Colonic mucosa (tissue), 4 donors: ENCODE data around the gene TBC1D2. TPM values are rescaled to one million over a fixed set of nuclear protein-coding genes. Genes with fewer than 3 reads are reported as not detected.
"Not testable (repeated sequence)": the region's sequence is repeated elsewhere in the genome, so short reads cannot be mapped to it uniquely, and the experiment has no call there.

Experiments used
- DNase-seq: peaks from one replicate; pipeline ENCODE4 v3.0.0-alpha.2; 2020
- H3K27ac ChIP-seq: fragments of 200-600 bp; one replicate; pipeline ENCODE4 v1.8.0; 2021
- H3K27me3 ChIP-seq: fragments of 200-600 bp; one replicate; pipeline ENCODE4 v1.8.0; 2021
- H3K36me3 ChIP-seq: fragments of 200-600 bp; one replicate; pipeline ENCODE4 v1.8.0; 2021
- H3K4me1 ChIP-seq: fragments of 200-600 bp; one replicate; pipeline ENCODE4 v1.8.0; 2021; ENCODE audit warnings: mild to moderate bottlenecking
- H3K4me3 ChIP-seq: fragments of 200-600 bp; one replicate; pipeline ENCODE4 v1.8.0; 2021
- H3K9ac ChIP-seq, 2 donors: one replicate each; pipeline ENCODE4 v1.7.0; 2013; ENCODE audit warnings: control low read depth in 2 of 2, low read depth in 2 of 2, low read length in 2 of 2
- H3K9me3 ChIP-seq: fragments of 200-600 bp; one replicate; pipeline ENCODE4 v1.8.0; 2021
- intact Hi-C: fragments of 100-400 bp; cut with DNase I; formaldehyde crosslinking; loops from one replicate; pipeline ENCODE4 v1.14.1; 2022
- total RNA-seq, 2 donors: library from RNA; stranded (reverse); fragmentation: NEBNext Ultra II Directional in 1 of 2; extraction: Animal tissue kit (Norgen Biotek cat#: 25700) in 1 of 2; gene quantifications; one replicate each; pipeline ENCODE4 v1.2.1, GENCODE V29; 2021
- TF ChIP-seq, protein P1 (sequence below): fragments of 200-600 bp; IDR thresholded peaks from one replicate; pipeline ENCODE4 v1.8.0; 2022; ENCODE audit warnings: antibody characterized with exemption, mild to moderate bottlenecking
- donor health status: healthy.
- donor health status: DM: no; HTN: no; CAD: no.
- donor health status: DM: no; HTN: no; CAD: no.

TBC1D2 gene
- total RNA-seq, 2 donors from 2014 or later, result 20.1 to 26.9 TPM

- H3K36me3 ChIP-seq, result no peaks in the 10 kb centered on the region
- H3K4me1 ChIP-seq, result peaks cover 3% of the 10 kb centered on the region
- intact Hi-C loops, result no loop called here
- H3K9ac ChIP-seq, result no peak overlapping the region
- TF ChIP-seq, protein P1, sequence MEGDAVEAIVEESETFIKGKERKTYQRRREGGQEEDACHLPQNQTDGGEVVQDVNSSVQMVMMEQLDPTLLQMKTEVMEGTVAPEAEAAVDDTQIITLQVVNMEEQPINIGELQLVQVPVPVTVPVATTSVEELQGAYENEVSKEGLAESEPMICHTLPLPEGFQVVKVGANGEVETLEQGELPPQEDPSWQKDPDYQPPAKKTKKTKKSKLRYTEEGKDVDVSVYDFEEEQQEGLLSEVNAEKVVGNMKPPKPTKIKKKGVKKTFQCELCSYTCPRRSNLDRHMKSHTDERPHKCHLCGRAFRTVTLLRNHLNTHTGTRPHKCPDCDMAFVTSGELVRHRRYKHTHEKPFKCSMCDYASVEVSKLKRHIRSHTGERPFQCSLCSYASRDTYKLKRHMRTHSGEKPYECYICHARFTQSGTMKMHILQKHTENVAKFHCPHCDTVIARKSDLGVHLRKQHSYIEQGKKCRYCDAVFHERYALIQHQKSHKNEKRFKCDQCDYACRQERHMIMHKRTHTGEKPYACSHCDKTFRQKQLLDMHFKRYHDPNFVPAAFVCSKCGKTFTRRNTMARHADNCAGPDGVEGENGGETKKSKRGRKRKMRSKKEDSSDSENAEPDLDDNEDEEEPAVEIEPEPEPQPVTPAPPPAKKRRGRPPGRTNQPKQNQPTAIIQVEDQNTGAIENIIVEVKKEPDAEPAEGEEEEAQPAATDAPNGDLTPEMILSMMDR, result no peak
- no peaks in the 10 kb centered on the region for H3K9me3 ChIP-seq
- no peak overlapping the region for H3K4me3 ChIP-seq
- no peak overlapping the region for H3K27ac ChIP-seq
- H3K27me3 ChIP-seq, result no peaks in the 10 kb centered on the region
- no peak for DNase-seq
Observed at GRCh38 chr9:98180996-98181395, 74.5 kb downstream of the TBC1D2 start.

DNA sequence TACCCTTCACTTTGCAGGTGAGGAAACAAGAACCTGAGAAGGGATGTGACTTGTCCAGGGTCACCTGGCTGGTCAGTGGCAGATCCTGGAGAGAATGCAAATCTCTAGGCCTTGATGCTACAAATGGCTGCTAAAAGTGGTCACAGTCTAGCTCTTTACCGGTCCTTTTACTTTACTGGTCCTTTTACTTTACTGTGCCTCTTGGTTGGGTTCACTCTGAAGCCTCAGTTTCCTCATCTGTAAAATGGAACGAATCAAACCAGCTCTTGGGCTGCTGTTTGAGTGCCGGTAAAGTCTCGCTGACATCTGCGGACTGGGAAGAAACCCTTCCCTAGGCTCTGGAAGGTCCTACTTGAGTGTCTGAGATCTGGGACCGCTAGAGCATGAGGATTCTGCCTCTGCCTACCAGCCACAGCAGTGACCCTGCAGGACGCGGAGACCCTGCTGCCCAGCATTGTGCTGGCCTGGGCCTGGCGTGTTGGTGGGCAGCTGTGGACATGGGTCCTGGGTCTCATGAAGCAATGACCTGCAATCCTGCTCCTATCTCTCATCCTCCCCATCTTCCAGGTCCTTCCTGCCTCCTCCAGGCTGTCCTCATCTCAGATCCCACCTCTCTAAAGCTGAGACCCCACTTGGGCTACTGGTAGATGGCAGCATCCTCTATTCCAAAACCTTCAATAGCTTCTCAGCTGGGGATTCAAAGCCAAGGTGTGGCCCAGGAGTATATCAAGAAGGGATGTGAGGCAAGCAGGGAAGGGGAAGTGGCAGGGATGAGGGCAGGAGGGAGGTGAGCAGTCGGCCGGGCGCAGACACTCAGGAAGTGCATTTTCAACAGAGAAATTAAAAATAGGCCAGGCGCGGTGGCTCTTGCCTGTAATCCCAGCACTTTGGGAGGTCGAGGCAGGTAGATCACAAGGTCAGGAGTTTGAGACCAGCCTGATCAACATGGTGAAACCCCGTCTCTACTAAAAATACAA lies 76.3 kb downstream of the TBC1D2 start:
- no peak for DNase-seq
- no peak overlapping the region for H3K27ac ChIP-seq
- H3K4me1 ChIP-seq, result peaks cover 3% of the 10 kb centered on the region
- no peaks in the 10 kb centered on the region for H3K9me3 ChIP-seq
- intact Hi-C loops, result no loop called here
- H3K4me3 ChIP-seq, result no peak overlapping the region
- TF ChIP-seq, protein P1, result no peak
- no peaks in the 10 kb centered on the region for H3K27me3 ChIP-seq
- H3K9ac ChIP-seq, result no peak overlapping the region
- H3K36me3 ChIP-seq, result no peaks in the 10 kb centered on the region

- intact Hi-C loops, result no loop called here
- Histone ChIP-seq H3K27ac (peak overlapping the region; percentile 2), H3K9me3 (no peaks in the 10 kb centered on the region), H3K36me3 (no peaks in the 10 kb centered on the region), H3K27me3 (no peaks in the 10 kb centered on the region), H3K4me1 (peaks cover 3% of the 10 kb centered on the region), H3K9ac (peak overlapping the region in 1 of 2 donors; percentile 29), H3K4me3 (no peak overlapping the region)
- TF ChIP-seq, protein P1, result no peak
- DNase-seq, result no peak
Observed at GRCh38 chr9:98176391-98177259, 78.8 kb downstream of the TBC1D2 start.

- no peak overlapping the region for H3K4me3 ChIP-seq
- H3K9me3 ChIP-seq, result no peaks in the 10 kb centered on the region
- TF ChIP-seq, protein P1, result no peak
- no peaks in the 10 kb centered on the region for H3K27me3 ChIP-seq
- no peaks in the 10 kb centered on the region for H3K36me3 ChIP-seq
- intact Hi-C loops, result no loop called here
- DNase-seq, result no peak
- no peak overlapping the region for H3K27ac ChIP-seq
- peaks cover 3% of the 10 kb centered on the region for H3K4me1 ChIP-seq
- H3K9ac ChIP-seq, result no peak overlapping the region
Observed at GRCh38 chr9:98175762-98176161, 79.7 kb downstream of the TBC1D2 start.

DNA sequence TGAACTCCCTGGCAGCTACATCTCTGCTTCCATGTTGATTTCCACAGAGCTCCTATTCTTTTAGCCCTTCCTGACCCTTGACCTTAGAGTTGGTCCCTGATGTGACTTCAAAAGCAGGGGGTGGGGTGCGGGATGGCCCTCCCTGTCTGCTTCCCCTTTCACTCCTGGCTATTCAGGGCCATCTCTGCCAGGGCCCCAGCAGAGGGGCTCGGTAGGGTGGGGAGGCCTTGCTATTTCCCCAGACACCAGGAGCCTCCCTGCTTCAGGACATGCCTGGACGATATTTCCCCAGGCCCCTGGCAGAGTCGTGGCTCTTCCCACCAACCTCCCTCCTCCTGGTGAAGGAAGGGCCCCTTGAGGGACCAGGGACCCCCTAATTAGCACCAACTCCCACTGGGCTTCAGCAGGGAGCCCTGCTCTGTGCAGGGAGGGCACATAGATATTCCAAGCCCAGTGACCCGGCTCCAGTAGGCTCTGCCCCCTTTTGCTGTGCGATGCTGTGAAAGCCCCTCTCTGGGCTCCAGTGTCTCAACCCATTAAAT lies 80.3 kb downstream of the TBC1D2 start:
- Histone ChIP-seq H3K36me3 (no peaks in the 10 kb centered on the region), H3K9me3 (no peaks in the 10 kb centered on the region), H3K27me3 (no peaks in the 10 kb centered on the region), H3K27ac (no peak overlapping the region), H3K9ac (no peak overlapping the region), H3K4me1 (peaks cover 3% of the 10 kb centered on the region), H3K4me3 (no peak overlapping the region)
- TF ChIP-seq, protein P1, result no peak
- no peak for DNase-seq
- intact Hi-C loops, result no loop called here

GRCh38 chr9:98174502-98174918 lies 80.9 kb downstream of the TBC1D2 start:
- H3K4me3 ChIP-seq, DNase-seq, H3K4me1 ChIP-seq, H3K36me3 ChIP-seq, H3K27ac ChIP-seq, H3K9me3 ChIP-seq, intact Hi-C loops, H3K27me3 ChIP-seq, H3K9ac ChIP-seq: not testable (repeated sequence)
